Measurements from ENCODE around the gene FAM131A. TPM values are rescaled to one million over a fixed set of nuclear protein-coding genes. Genes with fewer than 3 reads are reported as not detected.

The FAM131A gene
- total and polyA plus RNA-seq, 10 donors, result 6.5 to 24.6 (median 14.3) TPM

GRCh38 chr3:184372911-184373310 lies 35.5 kb downstream of the FAM131A start:
- Histone ChIP-seq H3K27ac (no peak overlapping the region), H3K9me3 (no peaks in the 10 kb centered on the region), H3K4me1 (peaks cover 6 to 49% (median 17%) of the 10 kb centered on the region in 6 donors), H3K36me3 (peaks cover 3 to 29% (median 12%) of the 10 kb centered on the region in 6 donors), H3K27me3 (replicated peaks in 1 of 7) (peaks cover 0 to 19% (median 0%) of the 10 kb centered on the region in 7 donors), H3K4me3 (no peak overlapping the region)
- 34 to 91% (median 81%) methylated on average over 4 to 5 of the region's 5 CpGs for WGBS, 5 donors
- intact Hi-C loops (cut with DNase I; ENCODE audit: low total_unique reads), result loop anchor here (5.0 kb wide), 1 partner anchor 169 kb away; no protein-coding TSS in a partner anchor
- no peak for DNase-seq
- no peak for TF ChIP-seq POLR2A (IDR thresholded peaks at IDR 0.05)
- TF ChIP-seq CTCF (IDR thresholded peaks at IDR 0.05 in 8 of 11, conservative IDR thresholded peaks at IDR 0.05 in 3 of 11), result no peak
- TF ChIP-seq POLR2AphosphoS5 (IDR thresholded peaks at IDR 0.05), result no peak

- Histone ChIP-seq H3K36me3 (peaks cover 0 to 24% (median 7%) of the 10 kb centered on the region in 6 donors), H3K4me3 (no peak overlapping the region), H3K9me3 (no peaks in the 10 kb centered on the region), H3K4me1 (peaks cover 6 to 49% (median 18%) of the 10 kb centered on the region in 6 donors), H3K27ac (no peak overlapping the region), H3K27me3 (replicated peaks in 1 of 7) (peaks cover 0 to 24% (median 3%) of the 10 kb centered on the region in 7 donors)
- 76 to 96% (median 86%) methylated on average over 5 to 6 of the region's 6 CpGs for WGBS, 5 donors
- intact Hi-C loops (cut with DNase I; ENCODE audit: low total_unique reads), result loop anchor here (5.0 kb wide), 1 partner anchor 169 kb away; no protein-coding TSS in a partner anchor
- DNase-seq, result no peak
- TF ChIP-seq POLR2A (IDR thresholded peaks at IDR 0.05) (no peak), POLR2AphosphoS5 (IDR thresholded peaks at IDR 0.05) (no peak), CTCF (IDR thresholded peaks at IDR 0.05 in 8 of 11, conservative IDR thresholded peaks at IDR 0.05 in 3 of 11) (no peak)
These were observed 36.0 kb downstream of the FAM131A start for GRCh38 chr3:184373422-184373821.

- Histone ChIP-seq H3K9me3 (no peaks in the 10 kb centered on the region), H3K27ac (no peak overlapping the region), H3K4me3 (no peak overlapping the region), H3K4me1 (peaks cover 6 to 54% (median 21%) of the 10 kb centered on the region in 6 donors), H3K27me3 (replicated peaks in 1 of 7) (peaks cover 0 to 49% (median 22%) of the 10 kb centered on the region in 7 donors), H3K36me3 (no peaks in the 10 kb centered on the region)
- peak; percentile 53 for DNase-seq
- intact Hi-C loops (cut with DNase I; ENCODE audit: low total_unique reads), result no loop called here
- TF ChIP-seq POLR2AphosphoS5 (IDR thresholded peaks at IDR 0.05), result no peak
- no peak for TF ChIP-seq POLR2A (IDR thresholded peaks at IDR 0.05)
- TF ChIP-seq CTCF (IDR thresholded peaks at IDR 0.05 in 8 of 11, conservative IDR thresholded peaks at IDR 0.05 in 3 of 11), result no peak
- WGBS, 5 donors, result 88 to 93% (median 89%) methylated on average over 12 of the region's 12 CpGs
These were observed 38.5 kb downstream of the FAM131A start for GRCh38 chr3:184375747-184376461.

GRCh38 chr3:184377374-184377773 lies 40.0 kb downstream of the FAM131A start:
- no peaks in the 10 kb centered on the region for H3K9me3 ChIP-seq
- no peak for TF ChIP-seq POLR2AphosphoS5 (IDR thresholded peaks at IDR 0.05)
- TF ChIP-seq CTCF (IDR thresholded peaks at IDR 0.05 in 8 of 11, conservative IDR thresholded peaks at IDR 0.05 in 3 of 11), result no peak
- TF ChIP-seq POLR2A (IDR thresholded peaks at IDR 0.05), result no peak
- no peak for DNase-seq
- intact Hi-C loops (cut with DNase I; ENCODE audit: low total_unique reads), result no loop called here
- no peaks in the 10 kb centered on the region for H3K36me3 ChIP-seq
- no peak overlapping the region for H3K4me3 ChIP-seq
- peaks cover 0 to 64% (median 36%) of the 10 kb centered on the region in 7 donors for H3K27me3 ChIP-seq (replicated peaks in 1 of 7)
- H3K27ac ChIP-seq, result peak overlapping the region in 5 of 8 donors; percentile 8 to 79 (median 72)
- peaks cover 7 to 53% (median 20%) of the 10 kb centered on the region in 6 donors for H3K4me1 ChIP-seq
- 48 to 59% (median 52%) methylated on average over 5 of the region's 5 CpGs for WGBS, 5 donors
